HCT116 (cell line): ENCODE measurements around the gene GRID2.

Source experiments
- EGR1 ChIP-seq: IDR thresholded peaks from 2 replicates; pipeline ENCODE4 v1.6.1; 2012; ENCODE audit warnings: low read depth
- EZH2 ChIP-seq: fragments of 200-600 bp; sonication (generic); IDR thresholded peaks from 2 replicates; pipeline ENCODE4 v1.6.1; 2017; ENCODE audit warnings: antibody characterized with exemption, mixed run types
- POLR2A ChIP-seq: IDR thresholded peaks from 2 replicates; pipeline ENCODE4 v1.7.0; 2011; ENCODE audit warnings: borderline replicate concordance; ENCODE audit not compliant: insufficient read depth, insufficient read length; ENCODE audit errors: extremely low read depth
- POLR2AphosphoS5 ChIP-seq: IDR thresholded peaks from 2 replicates; pipeline ENCODE4 v1.6.1; 2011; ENCODE audit warnings: mild to moderate bottlenecking, low read depth, low read length, moderate library complexity
- RAD21 ChIP-seq: IDR thresholded peaks from 2 replicates; pipeline ENCODE4 v1.6.1; 2012; ENCODE audit warnings: low read depth, mild to moderate bottlenecking
- TF ChIP-seq, protein P1 (sequence below), 3 experiments: fragments of 200-600 bp in 1 of 3; sonication (generic) in 1 of 3; IDR thresholded peaks in 2 of 3; conservative IDR thresholded peaks in 1 of 3; 2 replicates each; pipeline ENCODE4 v1.5.1; 2012 to 2017; ENCODE audit warnings: low read depth in 2 of 3, low read length in 2 of 3, antibody characterized with exemption in 1 of 3, borderline replicate concordance in 1 of 3, control low read depth in 1 of 3, mild to moderate bottlenecking in 1 of 3, mixed read lengths in 1 of 3, mixed run types in 1 of 3, moderate library complexity in 1 of 3; ENCODE audit not compliant: insufficient read depth in 1 of 3

DNA sequence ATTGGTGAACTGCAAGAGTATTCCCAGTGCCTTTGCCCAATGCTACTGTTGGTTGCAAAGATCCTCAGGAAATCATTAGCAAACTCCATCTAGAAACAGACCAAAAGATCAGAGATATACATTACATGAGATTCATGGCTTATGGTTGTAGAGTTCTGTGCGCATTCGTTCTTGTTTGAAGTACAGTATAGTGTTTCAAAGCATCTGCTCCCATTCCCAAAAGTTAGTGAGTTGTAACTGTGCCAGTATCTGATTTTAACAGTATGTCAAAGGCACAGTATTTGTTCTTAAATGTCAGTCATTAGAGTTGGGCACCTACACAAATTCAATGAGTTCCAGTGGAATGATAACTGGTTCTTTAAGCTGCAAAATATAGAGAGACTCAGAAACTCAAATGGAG is 1210.1 kb downstream of the GRID2 start:
- TF ChIP-seq, protein P1, sequence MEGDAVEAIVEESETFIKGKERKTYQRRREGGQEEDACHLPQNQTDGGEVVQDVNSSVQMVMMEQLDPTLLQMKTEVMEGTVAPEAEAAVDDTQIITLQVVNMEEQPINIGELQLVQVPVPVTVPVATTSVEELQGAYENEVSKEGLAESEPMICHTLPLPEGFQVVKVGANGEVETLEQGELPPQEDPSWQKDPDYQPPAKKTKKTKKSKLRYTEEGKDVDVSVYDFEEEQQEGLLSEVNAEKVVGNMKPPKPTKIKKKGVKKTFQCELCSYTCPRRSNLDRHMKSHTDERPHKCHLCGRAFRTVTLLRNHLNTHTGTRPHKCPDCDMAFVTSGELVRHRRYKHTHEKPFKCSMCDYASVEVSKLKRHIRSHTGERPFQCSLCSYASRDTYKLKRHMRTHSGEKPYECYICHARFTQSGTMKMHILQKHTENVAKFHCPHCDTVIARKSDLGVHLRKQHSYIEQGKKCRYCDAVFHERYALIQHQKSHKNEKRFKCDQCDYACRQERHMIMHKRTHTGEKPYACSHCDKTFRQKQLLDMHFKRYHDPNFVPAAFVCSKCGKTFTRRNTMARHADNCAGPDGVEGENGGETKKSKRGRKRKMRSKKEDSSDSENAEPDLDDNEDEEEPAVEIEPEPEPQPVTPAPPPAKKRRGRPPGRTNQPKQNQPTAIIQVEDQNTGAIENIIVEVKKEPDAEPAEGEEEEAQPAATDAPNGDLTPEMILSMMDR (IDR thresholded peaks at IDR 0.05 in 2 of 3, conservative IDR thresholded peaks at IDR 0.05 in 1 of 3; ENCODE audit: borderline replicate concordance in 1 of 3, insufficient read depth in 1 of 3, low read depth in 2 of 3, low read length in 2 of 3): no peak
- TF ChIP-seq EGR1: no peak
- no peak for TF ChIP-seq POLR2A
- no peak for TF ChIP-seq EZH2
- TF ChIP-seq POLR2AphosphoS5: no peak
- no peak for TF ChIP-seq RAD21
